RCC 7860 (cell line): Measurements from ENCODE around the gene GBF1.
"Not testable (repeated sequence)": the region's sequence is repeated elsewhere in the genome, so short reads cannot be mapped to it uniquely, and the experiment has no call there.

Experiments used
- DNase-seq: peaks from one replicate; pipeline ENCODE4 v3.0.0-alpha.2; 2015; ENCODE audit warnings: low spot score
- FAIRE-seq: peaks from 2 replicates; lab custom pipeline; 2012; peaks lifted over from hg19 to GRCh38; lab: Jason Lieb, UNC

The GBF1 gene

GRCh38 chr10:102299873-102300272 lies 54.5 kb downstream of the GBF1 start:
- DNase-seq (peak; percentile 73), FAIRE-seq (peak; percentile 96)

- FAIRE-seq (no peak), DNase-seq (peak; percentile 72)
These were observed 55.0 kb downstream of the GBF1 start for GRCh38 chr10:102300278-102300843.

- DNase-seq, FAIRE-seq: not testable (repeated sequence)
These were observed 55.6 kb downstream of the GBF1 start for GRCh38 chr10:102300912-102301311.

- not testable (repeated sequence) for DNase-seq, FAIRE-seq
These were observed 56.0 kb downstream of the GBF1 start for GRCh38 chr10:102301332-102301731.

GRCh38 chr10:102302611-102303010 lies 57.3 kb downstream of the GBF1 start:
- FAIRE-seq (no peak), DNase-seq (peak; percentile 24)

- DNase-seq = no peak
- FAIRE-seq = no peak
These were observed 60.7 kb downstream of the GBF1 start for GRCh38 chr10:102306006-102306405.

GRCh38 chr10:102306710-102307109 lies 61.4 kb downstream of the GBF1 start:
- FAIRE-seq = no peak

GRCh38 chr10:102308318-102308717 lies 63.0 kb downstream of the GBF1 start:
- DNase-seq, FAIRE-seq: not testable (repeated sequence)

More at GRCh38 chr10:102306710-102307109, 61.4 kb downstream of the GBF1 start:
- DNase-seq = no peak

- FAIRE-seq (no peak), DNase-seq (no peak)
These were observed 63.9 kb downstream of the GBF1 start for GRCh38 chr10:102309236-102309635.

- no peak for DNase-seq
- no peak for FAIRE-seq
These were observed 64.6 kb downstream of the GBF1 start for GRCh38 chr10:102309916-102310315.

- peak; percentile 86 for FAIRE-seq
- DNase-seq = peak; percentile 73
These were observed 65.2 kb downstream of the GBF1 start for GRCh38 chr10:102310361-102311024.

GRCh38 chr10:102311025-102311420 lies 65.7 kb downstream of the GBF1 start:
- DNase-seq (no peak), FAIRE-seq (no peak)

- DNase-seq (peak; percentile 49), FAIRE-seq (peak; percentile 74)
These were observed 67.4 kb downstream of the GBF1 start for GRCh38 chr10:102312683-102313082.

GRCh38 chr10:102313221-102313896 lies 68.0 kb downstream of the GBF1 start:
- FAIRE-seq (no peak), DNase-seq (no peak)

- no peak for FAIRE-seq
- no peak for DNase-seq
These were observed 69.5 kb downstream of the GBF1 start for GRCh38 chr10:102314801-102315200.

GRCh38 chr10:102316421-102316820 lies 71.1 kb downstream of the GBF1 start:
- FAIRE-seq (no peak), DNase-seq (no peak)

- FAIRE-seq (peak; percentile 88), DNase-seq (peak; percentile 49)
These were observed 77.6 kb downstream of the GBF1 start for GRCh38 chr10:102322914-102323313.

- no peak for FAIRE-seq
- no peak for DNase-seq
These were observed 78.7 kb downstream of the GBF1 start for GRCh38 chr10:102324061-102324460.

GRCh38 chr10:102326031-102326430 lies 80.7 kb downstream of the GBF1 start:
- DNase-seq (no peak), FAIRE-seq (no peak)

- FAIRE-seq = no peak
These were observed 81.7 kb downstream of the GBF1 start for GRCh38 chr10:102327002-102327401.

GRCh38 chr10:102327641-102328040 lies 82.3 kb downstream of the GBF1 start:
- DNase-seq (no peak), FAIRE-seq (no peak)

More at GRCh38 chr10:102327002-102327401, 81.7 kb downstream of the GBF1 start:
- no peak for DNase-seq

- FAIRE-seq = no peak
These were observed 87.4 kb downstream of the GBF1 start for GRCh38 chr10:102332772-102333171.

More at GRCh38 chr10:102332772-102333171, 87.4 kb downstream of the GBF1 start:
- no peak for DNase-seq
